GM21390 (cell line): ENCODE measurements around the gene DLGAP3.

ENCODE experiments used
- ATAC-seq: cut with Tn5 transposase; IDR thresholded peaks from one replicate; pipeline ENCODE4 v1.9.1; 2021; ENCODE audit not compliant: unreplicated experiment

Gene DLGAP3

DNA sequence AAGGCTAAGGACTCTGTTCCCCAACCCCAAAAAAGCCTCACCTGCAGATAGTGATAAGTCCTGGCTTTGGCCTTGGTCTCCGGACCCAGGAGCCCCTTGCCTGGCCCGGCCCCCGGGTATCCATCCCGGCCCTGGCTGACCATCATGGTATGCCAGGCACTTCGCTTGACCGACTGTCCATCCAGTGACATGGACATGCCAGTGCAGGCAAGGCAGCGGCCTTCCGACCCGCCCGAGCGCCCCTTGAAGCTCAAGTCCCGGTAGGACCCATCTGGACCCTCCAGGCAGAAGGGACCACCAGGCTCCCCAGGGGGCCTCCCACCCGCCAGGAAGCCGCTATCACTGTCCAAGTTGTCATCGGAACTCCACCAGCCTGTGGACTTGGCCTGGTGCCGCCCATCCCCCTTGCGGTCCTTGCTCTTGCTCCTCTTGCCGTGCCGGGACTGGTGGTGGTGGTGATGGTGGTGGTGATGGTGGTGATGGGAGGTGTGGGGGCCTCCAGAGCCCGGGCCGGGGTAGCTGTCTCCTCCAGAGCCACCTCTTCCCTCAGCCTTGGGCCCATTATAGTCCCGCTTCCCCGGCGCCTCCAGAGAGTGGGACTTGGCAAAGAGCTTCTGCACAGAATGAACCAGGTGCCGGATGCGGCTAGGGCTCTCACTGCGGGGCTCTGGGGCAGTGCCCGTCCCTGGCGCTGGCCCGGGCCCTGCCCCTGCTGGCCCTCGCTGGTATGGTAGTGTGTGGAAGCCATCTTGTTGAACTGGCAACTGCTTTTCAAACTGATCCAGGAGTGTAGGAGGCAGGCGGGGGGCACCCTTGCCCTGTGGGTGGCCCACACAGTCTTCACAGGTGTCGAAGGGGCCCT lies 25.0 kb downstream of the DLGAP3 start:
- ATAC-seq, result no peak

DNA sequence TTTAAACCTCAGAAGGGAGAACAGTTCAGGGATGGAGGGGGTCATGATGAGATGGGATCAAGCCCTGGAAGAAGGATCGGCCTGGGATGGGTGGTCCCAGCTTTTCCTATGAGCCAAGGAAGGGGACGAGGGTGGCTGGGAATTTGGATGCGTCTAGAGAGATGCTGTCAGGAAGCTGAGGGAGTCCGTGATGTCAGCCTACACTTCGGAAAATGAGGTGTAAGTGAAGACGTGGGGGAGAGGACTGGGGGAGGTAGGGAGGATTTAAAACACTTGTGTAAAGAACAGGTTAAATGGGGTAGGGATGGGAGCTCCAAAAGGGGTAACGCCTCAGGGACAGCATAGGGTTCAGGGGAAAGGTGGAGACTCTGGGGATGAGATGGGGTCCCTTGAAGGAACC lies 27.5 kb downstream of the DLGAP3 start:
- no peak for ATAC-seq

DNA sequence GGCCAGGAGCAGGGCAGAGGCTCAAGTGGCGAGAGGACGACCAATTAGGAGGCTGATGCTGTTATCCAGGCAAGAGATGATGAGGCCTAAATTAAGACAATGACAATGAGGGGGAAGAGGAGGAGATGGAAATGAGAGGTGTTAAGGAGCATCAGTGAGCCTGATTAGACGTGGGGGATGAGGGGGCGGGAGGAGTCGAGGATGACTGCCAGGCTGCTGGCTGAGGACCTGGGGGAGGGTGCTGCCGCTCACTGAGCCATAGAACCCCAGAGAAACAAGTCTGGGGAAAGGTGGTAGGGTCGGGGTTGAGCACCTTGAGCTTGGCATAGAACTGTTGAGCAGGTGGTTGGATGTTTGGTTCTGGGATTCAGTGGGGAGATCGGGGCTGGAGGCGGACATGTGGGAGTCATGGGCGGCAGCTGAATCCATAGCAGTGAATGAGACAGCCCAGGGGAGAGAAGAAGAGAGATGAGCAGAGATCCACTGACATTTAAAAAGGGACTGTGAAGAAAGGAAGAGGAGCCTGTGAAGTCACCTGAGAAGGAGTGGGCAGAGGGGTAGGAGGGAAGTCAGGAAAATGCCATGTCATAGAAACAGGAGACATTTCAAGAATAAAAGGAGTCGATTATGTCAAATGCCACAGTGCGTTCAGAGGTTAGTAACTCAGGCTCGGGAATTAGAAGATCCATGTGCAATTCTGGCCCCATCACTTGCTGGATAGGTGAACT lies 28.5 kb downstream of the DLGAP3 start:
- no peak for ATAC-seq

DNA sequence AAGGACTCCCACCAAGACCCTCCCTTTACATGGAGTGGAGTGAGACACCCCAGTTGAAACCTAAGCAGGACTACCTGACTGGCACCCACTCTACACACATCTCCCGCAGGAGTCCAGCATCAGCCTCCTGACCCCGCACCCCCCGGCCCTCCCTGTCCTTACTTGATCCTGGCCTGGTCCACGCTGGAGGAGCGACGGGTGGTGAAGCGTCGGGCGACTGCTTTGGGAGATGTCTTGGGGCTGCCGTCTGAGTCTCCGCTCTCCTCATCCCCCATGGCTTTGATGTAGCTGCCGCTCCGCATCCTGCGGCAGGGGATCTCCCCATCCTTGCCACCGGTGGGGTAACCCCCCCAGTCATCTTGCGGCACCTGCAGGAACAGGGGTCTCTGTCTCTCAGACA lies 29.5 kb downstream of the DLGAP3 start:
- no peak for ATAC-seq

DNA sequence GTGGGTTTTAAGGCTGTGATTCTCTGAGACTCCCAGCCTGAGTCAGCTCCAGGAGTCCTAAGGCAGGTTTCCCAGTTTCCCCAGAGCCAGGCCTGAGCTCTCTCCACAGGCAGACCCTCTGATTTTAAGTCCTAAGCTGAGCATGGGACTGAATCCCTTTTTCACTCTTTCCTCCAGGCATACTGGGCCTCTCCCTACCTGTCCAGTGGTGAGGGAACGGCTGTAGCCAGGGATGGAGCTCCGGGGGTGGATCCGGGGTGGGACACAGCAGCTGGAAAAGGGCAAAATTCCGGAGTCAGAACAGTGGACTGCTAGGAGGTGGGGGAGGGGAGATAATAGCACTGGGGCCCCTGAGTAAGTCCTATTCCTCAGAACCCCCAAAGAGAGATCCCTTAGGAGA lies 30.0 kb downstream of the DLGAP3 start:
- ATAC-seq, result no peak

DNA sequence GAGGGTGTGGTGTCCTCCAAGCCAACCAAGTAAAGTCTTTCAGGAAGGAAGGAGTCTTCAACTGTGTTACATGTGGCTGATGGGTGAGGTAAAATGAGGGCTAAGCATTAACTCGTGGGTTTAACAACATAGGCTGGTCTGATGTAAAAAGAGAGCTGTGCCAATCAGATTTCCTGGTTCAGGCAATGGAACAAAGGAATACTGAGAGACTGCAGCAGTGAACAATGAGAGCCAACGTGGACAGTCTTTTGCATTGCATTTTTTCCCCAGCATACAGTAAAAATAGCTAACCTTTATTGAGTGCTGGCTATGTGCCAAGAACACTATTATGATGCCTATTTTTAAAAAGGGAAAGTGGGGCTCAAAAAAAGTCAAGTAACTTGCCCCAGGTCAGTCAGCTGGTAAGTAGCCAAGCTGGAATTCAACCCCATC lies 31.1 kb downstream of the DLGAP3 start:
- no peak for ATAC-seq

DNA sequence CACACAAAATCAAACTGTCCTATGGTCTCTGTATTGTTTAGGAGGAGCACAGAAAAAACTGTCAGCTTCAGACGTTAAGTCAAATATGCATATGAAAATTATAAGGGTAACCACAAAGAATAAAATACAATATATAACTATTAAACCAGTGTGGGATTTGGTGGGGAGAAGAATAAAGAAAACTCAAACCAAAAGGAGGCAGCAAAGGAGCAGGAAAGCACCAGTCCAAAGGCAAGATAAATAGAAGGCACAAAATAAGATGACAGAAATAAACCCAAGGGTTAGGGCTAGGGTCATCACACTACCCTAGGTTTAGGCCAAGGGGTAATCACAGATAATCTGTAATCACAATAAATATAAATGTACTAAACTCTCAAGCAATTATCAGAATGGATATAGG lies 32.8 kb downstream of the DLGAP3 start:
- ATAC-seq, result no peak

DNA sequence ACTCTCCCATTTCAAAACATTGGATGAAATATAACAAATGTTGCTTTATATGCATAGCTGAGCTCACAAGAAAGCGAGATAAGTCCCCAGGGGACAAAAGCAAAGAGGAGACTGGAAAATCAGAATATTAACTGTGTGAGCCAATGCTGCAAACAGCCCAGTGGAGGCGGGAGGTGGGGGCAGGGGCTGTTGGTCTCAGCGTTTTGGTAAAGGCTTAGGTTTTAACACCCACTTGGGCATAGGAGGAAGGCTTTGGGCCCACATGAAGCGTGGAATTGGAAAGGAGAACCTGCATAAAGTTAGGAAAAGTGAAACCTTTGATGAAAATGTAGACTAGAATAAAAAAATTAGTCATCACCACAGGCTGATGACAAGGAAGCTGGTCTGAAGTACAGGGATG lies 39.7 kb downstream of the DLGAP3 start:
- no peak for ATAC-seq

DNA sequence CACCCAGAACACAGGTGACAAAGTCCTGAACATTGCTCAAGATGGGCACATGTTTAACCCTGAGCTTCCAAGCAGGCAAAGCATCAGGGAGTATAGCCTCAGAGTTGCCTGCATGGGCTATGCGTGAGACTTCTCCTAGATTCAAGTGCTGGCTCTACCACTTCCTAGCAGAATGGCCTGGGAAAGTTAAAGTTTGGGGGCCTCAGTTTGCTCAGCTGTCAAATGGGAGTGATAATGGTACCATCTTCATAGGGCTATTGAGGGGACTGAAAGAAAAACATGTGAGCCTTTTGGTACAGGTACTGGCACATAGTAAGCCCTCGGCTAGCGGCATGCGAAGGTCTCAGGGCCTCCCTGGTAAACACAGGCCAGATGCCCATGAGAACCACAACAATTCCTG lies 41.9 kb downstream of the DLGAP3 start:
- no peak for ATAC-seq

DNA sequence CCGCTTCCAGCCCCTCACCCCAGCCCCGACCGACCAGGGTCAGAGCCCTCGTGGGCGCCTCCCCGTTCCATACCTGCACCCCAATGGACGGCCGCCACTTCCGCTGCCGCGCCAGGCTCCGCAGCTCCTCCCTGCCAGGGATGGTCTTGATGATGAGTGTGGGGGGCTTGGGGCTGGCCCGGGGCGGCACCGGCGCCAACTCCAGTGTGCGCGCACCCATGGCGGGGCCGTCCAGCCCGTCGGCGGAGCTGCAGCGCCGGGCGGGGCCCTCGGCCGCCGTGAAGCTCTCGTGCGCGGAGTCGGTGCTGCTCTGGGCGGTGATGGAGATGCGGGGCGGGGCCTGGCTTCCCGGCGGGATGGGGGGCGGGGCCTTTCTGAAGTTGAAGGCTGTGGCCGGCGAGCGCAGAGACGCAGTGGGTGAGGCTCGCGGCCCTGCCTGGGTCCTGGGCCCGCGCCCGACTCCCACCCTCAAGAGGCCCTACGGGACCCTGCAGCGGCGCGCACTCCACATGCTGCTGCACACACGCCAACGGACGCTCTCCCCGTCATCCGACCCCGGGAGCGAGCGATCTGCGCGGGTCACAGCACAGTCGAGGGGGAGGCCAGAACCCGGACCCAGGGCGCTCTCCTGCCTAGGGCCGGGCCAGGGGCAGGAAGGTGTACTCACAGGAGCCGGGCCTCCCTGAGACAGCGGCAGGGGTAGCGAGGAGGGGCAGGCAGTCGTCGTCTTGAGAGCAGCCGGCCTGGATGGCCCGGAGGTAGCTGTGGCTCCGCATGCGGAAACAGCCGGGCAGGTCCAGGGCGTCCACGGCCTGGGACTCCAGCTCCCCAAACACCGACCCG lies 43.8 kb downstream of the DLGAP3 start:
- no peak for ATAC-seq

DNA sequence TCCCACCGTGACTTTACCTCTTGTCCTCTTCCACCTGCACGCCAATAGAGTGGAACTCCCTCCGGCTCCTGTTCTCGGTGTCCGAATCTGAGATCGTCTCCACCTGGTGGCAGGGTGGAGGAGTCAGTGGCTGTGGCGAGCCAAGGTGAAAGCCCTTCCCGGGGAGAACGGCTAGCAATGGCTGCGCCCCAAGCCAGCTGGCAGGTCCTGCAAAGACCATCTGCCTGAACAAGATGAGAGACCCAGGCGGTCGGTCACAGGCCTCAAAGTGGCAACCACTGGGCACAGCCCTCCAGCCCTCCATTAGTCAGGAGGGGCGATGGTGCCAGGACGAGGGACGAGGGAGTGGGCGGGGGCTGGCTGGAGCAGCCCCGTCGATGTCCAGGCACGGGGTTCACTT lies 44.5 kb downstream of the DLGAP3 start:
- ATAC-seq, result no peak

DNA sequence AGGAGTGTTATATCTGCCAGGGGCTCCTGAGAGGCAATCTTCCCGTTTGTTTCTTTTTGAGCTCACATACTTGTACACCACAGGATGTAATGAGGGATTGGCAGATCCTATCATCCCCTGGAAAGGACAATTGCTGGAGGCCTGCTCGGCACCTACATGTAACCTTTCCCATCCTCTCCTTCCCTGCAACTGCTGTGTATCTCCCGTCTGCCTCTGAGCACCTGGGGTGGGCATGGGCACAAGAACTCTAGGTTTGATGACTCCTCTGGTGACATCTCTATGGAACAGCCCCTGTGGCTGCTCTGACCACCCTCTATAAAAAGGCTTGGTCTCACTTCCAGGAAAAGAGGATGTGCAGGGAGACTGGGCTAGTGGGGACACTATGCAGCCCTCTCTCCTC lies 44.9 kb downstream of the DLGAP3 start:
- no peak for ATAC-seq

DNA sequence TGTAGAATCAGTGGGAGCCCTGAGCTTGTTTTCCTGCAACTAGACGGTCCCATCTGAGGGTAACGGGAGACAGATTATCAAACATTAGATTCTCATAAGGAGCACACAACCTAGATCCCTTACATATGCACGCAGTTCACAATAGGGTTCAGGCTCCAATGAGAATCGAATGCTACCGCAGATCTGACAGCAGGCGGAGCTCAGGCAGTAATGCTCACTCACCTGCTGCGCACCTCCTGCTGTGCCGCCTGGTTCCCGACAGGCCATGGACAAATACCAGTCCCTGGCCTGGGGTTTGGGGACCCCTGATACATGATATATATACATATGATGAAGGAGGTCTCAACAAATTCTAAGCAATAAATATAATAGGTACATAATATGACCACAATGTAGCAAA lies 50.2 kb downstream of the DLGAP3 start:
- no peak for ATAC-seq

DNA sequence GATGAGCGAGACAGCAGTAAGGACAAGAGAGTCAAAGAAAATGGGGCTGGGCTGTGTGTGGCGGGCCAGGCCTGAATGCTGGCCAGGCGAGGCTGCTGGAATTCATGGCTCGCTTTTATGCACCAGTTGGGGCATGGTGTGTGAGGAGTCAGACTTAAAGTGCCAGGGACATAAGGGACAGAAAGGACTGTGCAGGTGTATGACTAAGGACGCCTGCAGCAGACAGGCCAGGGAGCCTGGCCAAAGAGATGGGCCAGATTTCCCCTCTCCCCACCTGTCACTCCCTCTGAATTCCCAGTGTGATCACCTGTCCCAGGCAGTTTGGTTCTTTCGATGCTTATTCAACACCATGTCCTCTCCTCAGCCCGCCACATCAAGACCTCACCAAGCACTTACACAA lies 53.0 kb downstream of the DLGAP3 start:
- no peak for ATAC-seq

DNA sequence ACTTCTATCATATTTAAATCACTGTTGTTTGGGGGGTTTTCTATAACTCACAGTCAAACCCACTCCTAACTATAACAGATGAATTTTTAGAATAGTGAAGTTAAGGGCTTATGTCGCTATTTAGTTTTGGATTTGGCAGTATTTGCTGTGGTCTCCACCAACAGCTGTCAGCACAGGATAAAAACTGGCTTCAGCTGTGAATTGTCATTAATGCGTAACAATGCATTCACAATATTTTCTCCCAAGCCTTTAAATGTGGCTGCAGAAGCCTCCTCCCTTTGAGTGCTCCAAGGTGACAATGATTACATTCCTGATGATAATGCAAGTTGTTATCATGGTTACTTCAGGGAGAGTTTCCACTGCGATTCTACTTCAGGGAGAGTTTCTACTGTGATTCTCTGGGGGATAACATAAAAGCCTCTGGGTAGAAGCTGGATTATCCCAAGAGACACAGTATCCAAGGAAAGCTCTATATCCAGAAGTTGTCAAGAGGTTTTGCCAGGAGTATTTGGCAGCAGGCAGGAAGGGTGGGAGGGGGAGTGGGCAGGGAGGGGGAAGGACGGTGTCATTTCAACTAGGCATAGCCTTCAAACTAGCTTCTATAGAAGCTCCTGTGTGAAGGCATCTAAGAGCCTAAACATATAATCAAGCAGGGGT lies 55.0 kb downstream of the DLGAP3 start:
- no peak for ATAC-seq

DNA sequence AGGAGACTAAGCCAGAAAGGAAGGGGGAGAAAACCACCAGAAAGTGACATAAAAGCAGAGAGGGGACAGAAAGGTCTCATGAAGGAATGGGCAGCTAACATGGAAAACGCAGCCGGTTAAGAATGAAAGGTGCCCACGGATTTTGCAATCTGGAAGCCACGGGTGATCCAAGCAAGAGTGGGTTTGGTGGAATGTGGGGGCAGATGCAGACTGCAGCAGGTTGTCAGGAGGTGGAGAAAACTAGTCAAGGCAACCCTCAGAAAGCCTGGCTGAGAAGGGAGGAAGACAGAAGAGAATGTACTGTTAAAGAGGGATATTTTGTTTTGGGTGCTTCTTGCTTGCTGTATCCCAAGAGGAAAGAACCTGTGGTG lies 57.3 kb downstream of the DLGAP3 start:
- no peak for ATAC-seq

DNA sequence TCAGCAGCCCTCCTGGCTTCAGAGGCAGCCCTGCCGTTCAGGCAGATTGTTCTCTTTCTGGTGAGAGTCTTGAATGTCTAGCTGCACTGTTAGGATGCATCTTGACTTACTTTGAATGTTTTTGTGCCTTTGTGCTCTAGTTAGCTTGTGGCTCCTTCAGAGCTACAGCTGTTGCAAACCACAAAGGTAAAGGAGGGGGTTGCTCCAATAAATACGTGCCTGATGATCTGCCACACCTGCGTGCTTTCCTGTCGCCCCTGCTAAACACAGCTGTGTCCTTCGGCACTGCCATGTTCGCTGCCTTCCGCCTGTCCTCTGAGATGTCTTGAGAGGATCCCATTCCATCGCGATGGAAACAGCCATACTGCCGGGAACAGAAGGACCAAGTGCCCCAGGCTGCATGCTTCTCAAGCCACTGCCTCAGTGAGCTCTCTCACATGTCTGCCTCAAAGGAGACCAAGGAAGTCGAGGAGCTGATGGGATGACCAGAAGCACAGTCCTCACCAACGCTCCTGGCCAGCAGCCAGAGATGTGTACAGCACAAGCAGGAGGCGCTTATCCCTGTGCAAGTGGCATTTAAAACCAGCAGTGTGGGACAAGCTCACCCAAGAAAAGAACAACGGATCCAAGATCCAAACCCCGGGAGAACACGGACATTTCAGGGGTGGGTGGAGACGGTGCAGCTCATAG lies 57.9 kb downstream of the DLGAP3 start:
- ATAC-seq, result no peak

DNA sequence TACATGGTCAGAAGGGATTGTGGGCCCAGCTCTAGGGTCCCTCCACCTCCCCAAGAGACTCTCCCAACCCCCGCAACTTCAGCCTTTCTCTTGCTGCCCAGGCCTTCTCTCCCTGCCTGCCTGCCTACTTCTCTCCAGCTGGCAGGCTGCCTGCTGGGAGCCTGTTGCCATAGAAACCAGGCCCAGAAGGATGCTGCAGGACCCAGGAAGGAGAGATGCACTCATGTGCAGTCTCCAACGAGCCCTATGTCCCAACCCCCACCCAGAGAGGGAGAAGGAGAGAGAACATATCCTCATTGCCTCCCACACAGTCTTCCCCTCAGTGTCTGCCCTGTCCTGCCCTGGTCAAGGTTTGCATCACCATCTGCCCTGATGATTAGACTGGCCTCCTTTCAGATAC lies 59.1 kb downstream of the DLGAP3 start:
- ATAC-seq, result no peak

DNA sequence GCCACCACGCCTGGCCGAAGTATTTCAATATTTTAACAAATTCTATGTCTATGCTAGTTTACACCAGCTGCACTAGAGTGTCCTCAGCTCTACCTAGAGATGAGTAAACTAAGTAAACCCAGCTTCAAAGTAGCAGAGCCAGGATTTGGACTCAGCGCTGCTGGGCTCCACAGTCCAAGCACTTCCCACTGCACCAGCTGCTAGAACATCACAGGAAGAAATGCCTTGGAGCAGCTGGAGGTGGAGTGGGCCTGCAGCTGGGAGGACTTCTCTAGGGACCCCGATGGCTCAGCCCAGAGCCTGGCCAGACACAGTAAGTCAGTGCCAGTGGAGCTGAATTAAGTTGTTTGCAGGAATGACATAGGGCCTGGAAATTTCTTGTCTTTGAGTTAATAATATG lies 59.7 kb downstream of the DLGAP3 start:
- no peak for ATAC-seq

DNA sequence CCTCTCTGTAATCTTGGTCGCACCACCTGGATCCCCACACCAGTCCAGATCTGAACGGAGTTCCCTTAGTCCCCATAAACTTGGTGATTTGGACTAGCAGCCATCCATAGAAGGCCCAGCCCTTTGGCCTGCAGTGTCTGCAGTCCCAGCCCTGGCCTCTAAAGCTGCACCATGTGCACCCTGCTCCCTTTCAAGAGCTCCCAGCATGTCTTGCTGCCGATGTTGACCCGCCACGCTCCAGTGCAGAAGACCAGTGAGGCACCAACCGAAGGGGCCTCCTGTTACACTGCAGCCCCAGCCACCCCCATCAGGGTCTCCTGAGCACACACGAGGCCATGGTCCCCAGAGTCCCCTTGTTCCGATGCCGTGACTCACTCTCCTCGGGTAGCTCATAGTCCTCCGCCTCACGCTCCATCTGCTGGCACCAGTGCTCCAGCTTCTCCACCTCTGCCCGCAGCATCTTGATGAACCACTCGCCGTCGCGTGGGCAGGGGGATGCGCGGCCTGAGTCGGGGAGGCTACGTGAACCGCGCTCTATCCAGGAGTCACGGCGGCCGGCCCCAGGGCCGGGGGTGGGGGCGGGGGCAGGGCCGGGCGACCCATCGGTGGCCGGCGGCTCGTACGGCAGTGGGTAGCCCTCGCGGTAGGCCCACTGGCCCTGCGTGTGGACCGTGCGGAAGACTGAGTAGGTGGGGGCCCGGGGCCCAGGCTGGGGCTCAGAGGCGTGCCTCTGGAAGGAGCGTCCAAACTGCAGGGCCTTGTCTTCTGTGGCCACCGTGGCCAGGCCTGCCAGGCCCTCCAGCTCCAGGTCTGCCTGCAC lies 61.0 kb downstream of the DLGAP3 start:
- ATAC-seq, result no peak
